Hematopoietic multipotent progenitor cell treated with erythropoietin and hydrocortisone succinate and interleukin-3 and kit ligand, for 17 days (in vitro differentiated cells): ENCODE measurements around the gene HPS4.
"Not testable (repeated sequence)": the region's sequence is repeated elsewhere in the genome, so short reads cannot be mapped to it uniquely, and the experiment has no call there.

ENCODE experiments used
- DNase-seq: peaks from one replicate; pipeline ENCODE4 v3.0.0-alpha.2; 2015; ENCODE audit warnings: low spot score

The HPS4 gene

DNA sequence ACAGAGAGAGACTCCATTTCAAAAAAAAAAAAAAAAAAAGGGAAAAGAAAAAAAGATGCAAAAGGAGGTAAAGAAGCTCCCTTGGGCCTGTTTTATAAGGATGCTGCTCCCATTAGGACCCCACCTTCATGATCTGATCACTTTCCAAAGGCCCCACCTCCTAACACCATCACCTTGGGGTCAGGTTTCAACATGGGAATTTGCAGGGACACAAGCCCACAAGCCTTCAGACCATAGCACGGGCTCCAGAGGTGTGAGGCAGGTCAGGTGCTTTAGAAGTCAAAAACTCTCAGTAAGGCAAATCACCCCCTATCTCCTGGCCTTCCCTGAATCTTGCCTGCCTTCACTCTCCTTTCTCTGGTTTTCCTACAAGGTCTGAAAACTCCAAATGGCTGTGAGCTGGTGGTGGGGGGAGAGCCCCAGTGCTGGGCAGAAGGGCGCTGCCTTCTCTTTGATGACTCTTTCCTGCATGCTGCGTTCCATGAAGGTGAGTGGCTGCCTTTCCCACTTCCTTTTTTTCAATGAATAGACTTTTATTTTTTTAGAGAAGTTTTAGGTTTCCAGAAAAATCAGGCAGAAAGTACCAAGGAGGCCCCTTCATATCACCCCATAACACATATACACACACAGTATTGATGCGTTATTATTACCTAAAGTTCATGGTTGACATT is 41.4 kb downstream of the HPS4 start:
- DNase-seq: no peak

DNA sequence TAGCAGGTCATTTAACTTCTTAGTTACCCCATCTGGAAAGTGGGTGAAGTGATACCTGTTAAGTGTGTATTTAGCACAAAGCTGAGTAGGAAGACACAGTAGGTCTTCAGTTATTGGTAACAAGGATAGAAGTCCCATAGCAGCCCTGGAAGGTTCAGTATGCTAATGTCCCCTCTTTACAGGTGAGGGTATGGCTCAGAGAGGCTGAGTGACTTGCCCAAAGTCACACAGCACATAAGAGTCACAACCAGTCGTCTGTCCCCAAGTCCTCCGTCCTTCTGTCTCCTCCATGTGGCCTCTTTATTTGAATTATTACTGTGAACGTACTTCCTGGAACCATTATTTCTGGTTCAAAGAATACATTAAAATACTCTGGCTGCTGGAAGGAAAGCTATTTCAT is 44.0 kb downstream of the HPS4 start:
- DNase-seq: no peak

DNA sequence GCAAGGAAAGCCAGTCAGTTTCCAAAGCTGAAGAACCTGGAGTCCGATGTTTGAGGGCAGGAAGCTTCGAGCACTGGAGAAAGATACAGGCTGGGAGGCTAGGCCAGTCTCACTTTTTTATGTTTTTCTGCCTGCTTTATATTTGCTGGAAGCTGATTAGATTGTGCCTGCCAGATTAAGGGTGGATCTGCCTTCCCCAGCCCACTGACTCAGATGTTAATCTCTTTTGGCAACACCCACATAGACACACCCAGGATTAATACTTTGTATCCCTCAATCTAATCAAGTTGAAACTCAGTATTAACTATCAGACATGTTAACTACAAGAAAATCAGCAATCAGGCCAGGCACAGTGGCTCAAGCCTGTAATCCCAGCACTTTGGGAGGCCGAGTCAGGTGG is 44.8 kb downstream of the HPS4 start:
- not testable (repeated sequence) for DNase-seq

DNA sequence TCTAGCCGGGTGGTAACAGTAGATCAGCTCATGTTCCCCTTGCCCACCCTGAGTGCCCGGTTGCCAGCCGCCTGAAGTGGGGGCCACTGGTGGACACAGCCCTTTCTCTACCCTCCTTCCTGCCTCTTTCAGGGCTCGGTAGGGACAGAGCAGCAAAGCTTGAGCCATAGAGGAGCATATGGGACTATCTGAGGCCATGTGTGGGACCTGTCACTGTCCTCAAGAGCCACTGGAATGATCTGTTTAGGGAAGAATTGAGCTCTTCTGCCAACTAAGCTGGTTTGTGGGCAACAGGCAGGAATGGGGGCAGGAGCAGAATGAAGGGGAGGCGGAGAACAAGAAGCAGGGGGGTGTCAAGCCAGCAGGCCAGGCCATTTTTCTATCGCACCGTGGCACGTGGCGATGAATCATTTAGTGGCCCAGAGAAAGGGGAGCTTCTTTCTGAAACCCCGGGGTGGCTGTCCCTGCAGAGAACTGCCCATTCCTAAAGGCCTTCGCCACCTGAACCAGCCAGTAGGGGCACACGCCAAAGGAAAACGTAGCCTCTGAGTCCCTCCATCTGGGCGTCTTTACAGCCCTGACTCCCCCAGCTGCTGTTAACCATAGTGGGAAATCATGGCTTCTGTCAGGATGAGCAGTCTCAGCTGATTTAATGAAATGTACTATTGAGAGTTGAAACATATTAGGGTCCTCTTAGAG is 45.7 kb downstream of the HPS4 start:
- no peak for DNase-seq

GRCh38 chr22:26436903-26437515 is 46.6 kb downstream of the HPS4 start:
- no peak for DNase-seq

DNA sequence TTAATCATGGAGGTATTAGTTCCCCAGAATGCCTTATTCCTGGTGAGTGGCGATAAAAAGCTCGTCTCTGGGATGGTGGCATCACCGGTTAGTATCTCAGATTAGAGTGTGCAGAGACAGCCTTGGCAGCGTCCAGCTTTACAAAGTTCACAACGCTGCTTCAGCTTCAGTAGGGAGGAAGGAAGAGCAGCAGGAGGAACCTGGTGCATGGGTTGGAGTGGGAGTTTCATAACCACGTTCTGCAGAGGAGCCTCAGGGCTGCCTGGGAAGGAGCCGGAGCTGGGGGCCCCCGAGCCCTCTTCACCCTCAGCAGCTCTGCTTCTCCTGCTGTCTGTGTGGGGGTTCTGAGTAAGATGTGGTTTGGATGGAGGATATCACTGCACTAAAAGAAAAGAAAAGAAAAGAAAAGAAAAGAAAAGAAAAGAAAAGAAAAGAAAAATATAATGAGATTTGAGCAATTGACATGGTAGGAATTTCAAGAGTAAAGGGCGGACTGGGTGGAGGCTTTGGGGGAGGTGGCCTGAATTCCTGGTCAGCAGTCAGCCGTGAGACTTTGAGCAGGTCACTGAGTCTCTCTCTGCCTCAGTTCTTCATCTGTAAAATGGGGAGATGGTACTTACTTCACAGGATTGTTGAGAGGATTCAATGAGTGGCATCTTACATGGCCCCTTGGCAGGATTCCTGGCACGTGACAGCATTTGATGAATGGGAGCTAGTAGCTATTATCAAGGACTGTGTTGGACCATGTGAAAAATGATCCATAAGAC is 48.1 kb downstream of the HPS4 start:
- no peak for DNase-seq

- DNase-seq: no peak
These were observed 49.8 kb downstream of the HPS4 start for GRCh38 chr22:26433805-26434204.

GRCh38 chr22:26432619-26433311 is 50.8 kb downstream of the HPS4 start:
- DNase-seq: no peak

DNA sequence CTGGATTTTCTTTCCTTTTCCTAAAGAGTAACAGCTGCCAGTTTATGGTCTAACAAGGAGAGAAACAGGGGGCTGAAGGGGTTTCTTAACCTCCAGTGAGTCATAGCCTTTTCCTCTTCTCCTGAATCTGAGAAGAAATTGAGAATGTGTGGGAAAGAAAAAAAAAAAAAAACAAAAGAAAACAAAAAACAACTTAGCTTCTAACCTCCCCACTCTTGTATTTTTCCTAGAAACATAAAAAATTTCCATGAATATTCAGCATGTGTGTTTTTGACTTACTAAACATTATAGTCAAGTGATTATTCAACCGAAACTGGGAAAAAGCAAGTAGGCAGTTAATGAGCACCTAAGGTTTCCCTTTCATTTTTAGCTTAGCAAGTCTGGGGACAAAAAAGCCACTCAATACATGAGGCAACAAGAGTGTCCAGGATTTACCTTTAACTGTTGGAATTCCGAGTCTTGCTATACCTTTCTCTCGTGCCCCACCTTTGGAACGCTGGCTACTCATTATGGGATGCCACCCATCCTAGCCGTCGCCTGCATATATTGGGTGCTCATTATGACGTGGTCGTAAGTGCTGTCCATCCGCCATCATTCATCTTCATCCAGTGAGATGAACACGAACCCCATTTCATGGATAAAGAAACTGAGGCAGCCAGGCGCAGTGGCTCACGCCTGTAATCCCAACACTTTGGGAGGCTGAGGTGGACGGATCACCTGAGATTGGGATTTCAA is 52.2 kb downstream of the HPS4 start:
- no peak for DNase-seq

- DNase-seq: no peak
These were observed 53.0 kb downstream of the HPS4 start for GRCh38 chr22:26430600-26430999.

DNA sequence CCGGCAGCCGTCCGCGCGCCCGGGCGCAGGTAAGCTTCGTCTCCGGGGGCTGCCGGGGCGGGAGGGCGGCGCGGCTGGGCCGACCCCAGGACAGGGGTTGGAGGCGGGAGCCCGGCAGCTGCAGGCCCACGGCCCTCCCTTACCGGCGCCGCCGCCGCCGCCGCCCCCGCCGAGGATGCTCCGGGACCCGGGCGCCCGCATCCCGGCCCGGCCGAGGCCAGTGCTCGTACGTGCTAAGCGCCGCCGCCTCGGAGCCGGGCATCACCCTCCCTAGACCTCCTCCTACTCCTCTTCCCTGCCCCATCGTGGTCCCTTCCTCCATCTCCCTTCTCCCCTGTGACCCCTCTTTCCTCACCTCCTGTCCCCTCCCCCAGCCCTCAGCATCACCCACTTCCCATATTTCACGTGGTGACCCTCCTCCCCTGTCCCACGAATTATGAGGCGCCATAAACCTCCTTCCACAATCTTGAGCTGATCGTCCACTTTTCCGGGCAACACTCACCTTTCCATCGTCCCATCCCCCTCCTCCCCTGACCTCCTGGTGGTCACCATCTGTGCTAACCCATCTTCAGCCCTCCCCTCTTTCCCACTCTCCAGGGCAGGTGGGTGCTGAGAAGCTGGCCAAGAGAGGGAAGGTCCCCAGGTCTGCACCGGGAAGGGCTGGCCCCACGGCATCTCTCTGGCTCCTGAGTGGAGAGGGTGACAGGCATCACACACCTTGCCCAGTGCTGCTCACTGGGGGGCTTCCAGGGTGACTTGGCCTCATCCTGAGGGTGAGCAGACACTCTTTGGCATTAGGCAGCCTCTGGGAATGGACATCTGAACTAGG is 53.9 kb downstream of the HPS4 start:
- no peak for DNase-seq

DNA sequence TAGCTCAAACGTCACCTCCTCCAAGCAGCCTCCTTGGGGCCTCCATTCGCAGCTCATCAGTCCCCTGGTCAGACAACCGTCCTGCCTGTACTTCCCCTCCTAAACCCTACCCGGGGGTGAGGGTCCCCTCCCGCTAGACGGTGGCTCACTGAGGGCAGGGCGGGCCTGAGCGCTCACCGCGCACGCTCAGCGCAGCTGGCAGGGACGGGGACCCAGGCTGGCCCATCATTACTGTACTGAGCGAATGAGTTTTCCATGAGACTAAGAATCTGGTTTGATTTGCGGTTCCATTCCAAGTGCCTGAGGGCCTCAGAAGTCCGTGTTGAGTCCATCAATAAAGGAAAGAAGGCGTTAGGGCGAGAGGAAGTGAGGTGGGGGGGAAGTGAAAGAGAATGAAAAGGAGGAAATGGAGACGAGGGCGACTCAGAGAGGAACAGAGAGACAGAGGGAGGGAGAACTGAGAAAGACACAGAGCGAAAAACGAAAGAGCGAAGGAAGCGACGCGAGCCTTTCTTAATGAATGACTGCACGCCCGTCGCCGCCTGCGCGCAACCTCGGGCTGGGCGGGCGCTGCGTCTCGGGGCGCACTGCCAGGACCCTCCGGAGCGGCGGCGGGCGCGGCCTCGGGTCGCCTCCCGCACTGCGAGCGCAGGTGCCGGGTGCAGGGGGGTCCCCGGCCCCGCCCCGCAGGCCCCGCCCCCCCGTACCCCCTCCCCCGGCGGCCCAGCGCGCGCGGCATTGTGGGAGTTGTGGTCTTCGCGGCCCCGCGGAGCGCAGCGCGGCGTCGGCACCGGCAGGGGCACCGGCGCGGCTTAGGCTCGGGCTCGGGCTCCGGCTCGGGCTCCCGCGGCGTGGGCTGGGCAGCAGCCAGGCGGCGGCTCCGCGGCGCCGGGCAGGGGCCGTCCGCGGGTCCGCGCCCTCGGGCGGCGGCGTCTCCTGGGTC is 54.8 kb downstream of the HPS4 start, which contains the start of gene ASPHD2:
Gene ASPHD2 (plus strand): TSS at position 746 of the 943 bp plus-strand sequence. CDS start 4,356 bp downstream, outside the sequence.
- DNase-seq: no peak

DNA sequence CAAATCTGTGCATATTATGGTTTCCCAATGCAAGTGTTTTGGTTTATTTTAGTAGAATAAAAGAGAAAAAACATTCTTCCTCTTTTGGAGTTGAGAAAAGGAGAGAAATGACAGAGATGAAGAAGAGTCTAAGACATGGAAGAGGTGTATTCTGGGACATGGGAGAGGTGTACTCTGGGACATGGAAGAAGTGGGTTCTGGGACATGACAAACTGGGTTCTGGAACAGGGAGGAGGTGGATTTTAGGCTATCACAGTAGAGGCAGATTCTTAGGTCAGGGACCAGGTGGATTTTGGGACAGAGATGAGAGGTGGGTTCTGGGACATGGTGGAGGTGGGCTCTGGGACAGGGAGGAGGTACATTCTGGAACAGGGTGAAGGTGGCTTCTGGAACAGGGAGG is 56.7 kb downstream of the HPS4 start:
- DNase-seq: no peak

DNA sequence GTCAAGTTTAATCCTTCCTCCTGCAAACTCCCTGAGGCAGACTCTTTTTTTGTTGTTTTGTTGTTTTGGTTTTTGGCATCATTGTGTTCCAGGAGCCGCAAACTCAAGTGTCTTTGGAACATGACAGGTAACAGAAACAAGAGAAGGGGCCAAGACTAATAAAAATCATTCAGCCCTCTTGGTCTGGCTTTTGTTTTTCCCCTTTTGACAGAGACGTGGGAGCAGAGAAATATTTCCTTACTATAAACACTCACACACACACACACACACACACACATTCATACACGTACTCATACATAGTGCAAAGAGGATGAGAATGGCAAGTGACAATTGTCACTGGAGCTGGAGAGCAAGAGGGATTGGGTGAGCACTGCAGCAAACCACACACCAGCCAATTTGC is 65.0 kb downstream of the HPS4 start:
- no peak for DNase-seq

DNA sequence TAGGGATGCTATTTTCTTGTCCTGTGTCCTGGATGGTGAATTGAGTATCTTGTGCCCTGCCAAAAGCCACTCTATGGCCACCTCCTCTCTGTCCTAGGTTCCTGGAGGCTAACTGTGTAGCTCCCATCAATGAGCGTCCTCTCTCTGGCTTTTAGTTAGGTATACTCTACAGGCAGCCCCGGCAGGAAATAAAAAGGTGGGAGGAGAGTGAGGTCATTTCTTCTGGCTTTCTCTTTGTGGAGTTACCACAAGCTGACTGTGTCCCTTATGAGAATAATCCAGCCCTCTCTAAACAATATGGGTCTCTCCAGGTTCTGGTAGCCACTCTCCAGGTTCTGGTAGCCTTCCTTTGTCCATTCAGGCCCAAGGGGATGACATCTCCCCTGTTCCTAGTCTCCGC is 66.2 kb downstream of the HPS4 start:
- DNase-seq: no peak

DNA sequence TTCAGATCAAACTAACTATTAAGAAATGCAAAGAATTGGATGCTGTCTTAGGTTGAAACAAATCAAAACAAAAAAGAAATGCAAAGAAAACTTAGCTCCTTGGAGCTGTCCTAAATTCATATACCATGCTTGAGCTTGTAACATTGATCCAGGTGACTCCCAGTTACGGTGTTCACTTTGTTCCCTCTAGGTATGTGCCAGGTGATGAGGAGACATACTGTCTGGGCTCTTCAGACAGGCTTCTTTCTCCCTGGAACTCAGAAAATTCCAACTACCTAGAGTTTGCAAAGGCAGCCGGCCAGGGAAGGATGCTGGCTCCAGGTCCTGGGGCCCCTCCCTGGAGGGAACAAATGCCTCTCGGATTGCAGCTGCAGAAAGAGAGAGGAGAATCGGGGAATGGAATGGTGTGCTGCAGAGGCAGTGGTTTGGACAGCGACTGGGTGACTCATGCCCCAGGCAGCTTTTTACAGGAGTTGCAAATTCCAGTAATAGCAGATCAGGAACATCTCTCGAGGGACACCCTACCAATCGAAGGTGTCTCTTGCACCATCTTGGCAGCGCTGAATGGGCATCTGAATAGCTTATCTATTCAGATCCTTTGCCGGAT is 66.8 kb downstream of the HPS4 start:
- no peak for DNase-seq

DNA sequence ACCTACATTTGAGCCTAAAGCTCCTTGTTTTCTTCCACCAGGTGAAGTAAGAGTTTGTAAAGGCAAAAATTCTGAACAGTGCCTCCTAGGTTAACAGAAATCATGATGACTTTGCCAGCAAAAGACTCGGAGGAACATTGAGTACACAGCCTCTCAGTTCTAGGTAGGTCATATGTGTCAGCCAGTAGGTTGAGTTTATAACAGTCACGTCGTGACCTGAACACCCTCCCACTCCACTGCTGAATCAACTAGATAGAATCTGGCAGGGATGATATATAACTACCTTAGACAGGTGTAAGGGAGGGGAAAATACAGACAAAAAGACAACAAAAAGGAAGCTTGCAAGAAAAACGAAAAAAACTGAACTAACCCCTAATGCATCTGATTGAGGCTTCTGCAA is 67.3 kb downstream of the HPS4 start:
- no peak for DNase-seq

DNA sequence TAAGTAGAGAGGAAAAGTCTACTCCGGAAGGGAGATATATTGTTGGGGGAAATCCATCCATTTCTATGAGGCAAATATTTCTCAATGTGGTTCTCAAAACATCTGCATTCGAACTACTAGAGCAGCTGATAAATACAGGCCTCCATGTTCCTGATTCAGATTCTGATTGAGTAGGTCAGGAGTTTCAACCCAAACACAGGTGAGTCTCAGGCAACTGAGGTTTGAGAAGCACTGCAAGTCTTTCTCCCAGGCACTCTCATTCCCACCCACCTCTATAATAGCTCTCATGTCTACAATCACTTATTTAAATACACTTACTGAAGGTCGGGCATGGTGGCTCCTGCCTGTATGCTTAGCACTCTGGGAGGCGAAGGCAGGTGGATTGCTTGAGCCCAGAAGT is 69.2 kb downstream of the HPS4 start:
- DNase-seq: no peak

GRCh38 chr22:26410386-26410785 is 73.2 kb downstream of the HPS4 start:
- no peak for DNase-seq
